Measurements from ENCODE around the gene GTF3C5.
"Not testable (repeated sequence)": the region's sequence is repeated elsewhere in the genome, so short reads cannot be mapped to it uniquely, and the experiment has no call there.

The GTF3C5 gene

GRCh38 chr9:133072210-133072609 is 41.4 kb downstream of the GTF3C5 start:
- DNase-seq: not testable (repeated sequence)

GRCh38 chr9:133073086-133074014 is 42.6 kb downstream of the GTF3C5 start:
- no peak for DNase-seq

GRCh38 chr9:133074111-133074651 is 43.4 kb downstream of the GTF3C5 start:
- DNase-seq: no peak

- no peak for DNase-seq
Observed at GRCh38 chr9:133075925-133076630, 45.3 kb downstream of the GTF3C5 start.

- DNase-seq: no peak
Observed at GRCh38 chr9:133076691-133077090, 45.9 kb downstream of the GTF3C5 start.

- DNase-seq: no peak
Observed at GRCh38 chr9:133078486-133078885, 47.7 kb downstream of the GTF3C5 start.

- DNase-seq: no peak
Observed at GRCh38 chr9:133080161-133080560, 49.4 kb downstream of the GTF3C5 start.

- not testable (repeated sequence) for DNase-seq
Observed at GRCh38 chr9:133080786-133081779, 50.3 kb downstream of the GTF3C5 start.

- not testable (repeated sequence) for DNase-seq
Observed at GRCh38 chr9:133081957-133082644, 51.3 kb downstream of the GTF3C5 start.

- not testable (repeated sequence) for DNase-seq
Observed at GRCh38 chr9:133083688-133084087, 52.9 kb downstream of the GTF3C5 start.

GRCh38 chr9:133086212-133086860 is 55.5 kb downstream of the GTF3C5 start:
- not testable (repeated sequence) for DNase-seq

- DNase-seq: no peak
Observed at GRCh38 chr9:133086894-133087293, 56.1 kb downstream of the GTF3C5 start.

- DNase-seq: no peak
Observed at GRCh38 chr9:133087429-133088145, 56.8 kb downstream of the GTF3C5 start.

GRCh38 chr9:133088146-133088750 is 57.5 kb downstream of the GTF3C5 start:
- no peak for DNase-seq

GRCh38 chr9:133088756-133089155 is 58.0 kb downstream of the GTF3C5 start:
- no peak for DNase-seq

- DNase-seq: no peak
Observed at GRCh38 chr9:133089271-133089671, 58.5 kb downstream of the GTF3C5 start.

- no peak for DNase-seq
Observed at GRCh38 chr9:133090187-133090586, 59.4 kb downstream of the GTF3C5 start.

GRCh38 chr9:133090752-133091385 is 60.1 kb downstream of the GTF3C5 start:
- no peak for DNase-seq

- DNase-seq: not testable (repeated sequence)
Observed at GRCh38 chr9:133094351-133094750, 63.6 kb downstream of the GTF3C5 start.
